Body of pancreas (tissue), 4 donors: ENCODE results near the gene FHOD1. TPM values are rescaled to one million over a fixed set of nuclear protein-coding genes. Genes with fewer than 3 reads are reported as not detected.

ENCODE experiments used
- ATAC-seq: fragments of 150-250 bp; one replicate; pipeline ENCODE4 v1.9.1; 2016
- DNase-seq, 4 donors: peaks; one replicate each; pipeline ENCODE4 v3.0.0-alpha.2; 2019
- H3K27ac ChIP-seq, 4 donors: fragments of 200-600 bp; sonication (generic); 1 replicate in 3 of 4; 2 replicates in 1 of 4; pipeline versions ENCODE4 v1.5.1 to v1.6.1; 2016 to 2019; ENCODE audit warnings: mild to moderate bottlenecking in 1 of 4, mixed read lengths in 1 of 4, moderate library complexity in 1 of 4
- H3K27me3 ChIP-seq, 2 donors: fragments of 200-600 bp; sonication (generic); one replicate each; pipeline ENCODE4 v1.6.0; 2016; ENCODE audit warnings: mild to moderate bottlenecking in 1 of 2
- H3K36me3 ChIP-seq, 2 donors: fragments of 200-600 bp; sonication (generic); replicated peaks in 1 of 2; 2 replicates each; pipeline ENCODE4 v1.5.1; 2016; ENCODE audit warnings: low read depth in 2 of 2; ENCODE audit not compliant: insufficient read depth in 1 of 2
- H3K4me1 ChIP-seq: fragments of 200-600 bp; sonication (generic); one replicate; pipeline ENCODE4 v1.6.0; 2016
- H3K4me3 ChIP-seq, 2 donors: fragments of 200-600 bp; sonication (generic); 1 replicate in 1 of 2; 2 replicates in 1 of 2; pipeline ENCODE4 v1.5.1; 2016 to 2019
- H3K9me3 ChIP-seq, 3 donors: fragments of 200-600 bp; sonication (generic); 1 replicate in 2 of 3; 2 replicates in 1 of 3; pipeline ENCODE4 v1.5.1; 2016
- POLR2A ChIP-seq, 3 donors: fragments of 450-650 bp; IDR thresholded peaks; one replicate each; pipeline ENCODE4 v1.6.1; 2016; ENCODE audit warnings: antibody characterized with exemption in 3 of 3, mild to moderate bottlenecking in 2 of 3
- WGBS, 2 donors: methylation state at CpG; one replicate each; pipeline ENCODE4 v1.1.5; 2017; 5-methylcytosine and 5-hydroxymethylcytosine counted together
- intact Hi-C: fragments of 100-400 bp; cut with DNase I; formaldehyde crosslinking; loops from one replicate; pipeline ENCODE4 v1.15.1; 2023
- total RNA-seq, 2 donors: library from RNA; depleted of rRNA; stranded (reverse); fragments of >200 nt; gene quantifications; one replicate each; pipeline ENCODE4 v1.1.0, GENCODE V29; 2016
- TF ChIP-seq, protein P1 (sequence below), 7 experiments: fragments of 450-650 bp in 4 of 7; fragments of 200-600 bp in 3 of 7; sonication (generic) in 3 of 7; IDR thresholded peaks; one replicate each; pipeline ENCODE4 v1.5.1; 2016 to 2019; ENCODE audit warnings: antibody characterized with exemption in 7 of 7

The FHOD1 gene
- total RNA-seq, 2 donors from 2014 or later, result 12.2 to 26.4 TPM

DNA sequence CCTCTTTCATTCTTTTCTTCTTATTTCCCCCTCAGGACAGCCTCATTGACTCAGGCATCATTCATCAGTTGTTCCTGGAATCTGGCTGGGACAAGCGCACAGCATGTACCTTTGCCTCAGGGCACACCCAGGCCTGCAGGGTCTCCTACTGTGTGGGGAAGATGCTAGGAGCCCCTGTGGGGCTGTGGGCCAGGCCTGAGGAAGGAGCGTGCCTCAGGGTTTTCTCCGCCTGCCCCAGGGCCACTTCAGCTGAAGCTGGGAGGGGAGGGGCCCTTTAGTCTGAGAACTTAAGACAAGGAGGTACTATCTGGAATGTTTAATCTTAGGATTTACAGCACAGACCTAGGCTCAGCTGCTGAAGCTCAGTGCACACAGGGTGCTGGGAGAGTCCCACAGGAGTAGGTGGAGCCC lies 40.4 kb downstream of the FHOD1 start:
- H3K27me3 ChIP-seq, result no peaks in the 10 kb centered on the region
- intact Hi-C loops, result no loop called here
- TF ChIP-seq POLR2A (IDR thresholded peaks at IDR 0.05), result no peak
- TF ChIP-seq, protein P1, sequence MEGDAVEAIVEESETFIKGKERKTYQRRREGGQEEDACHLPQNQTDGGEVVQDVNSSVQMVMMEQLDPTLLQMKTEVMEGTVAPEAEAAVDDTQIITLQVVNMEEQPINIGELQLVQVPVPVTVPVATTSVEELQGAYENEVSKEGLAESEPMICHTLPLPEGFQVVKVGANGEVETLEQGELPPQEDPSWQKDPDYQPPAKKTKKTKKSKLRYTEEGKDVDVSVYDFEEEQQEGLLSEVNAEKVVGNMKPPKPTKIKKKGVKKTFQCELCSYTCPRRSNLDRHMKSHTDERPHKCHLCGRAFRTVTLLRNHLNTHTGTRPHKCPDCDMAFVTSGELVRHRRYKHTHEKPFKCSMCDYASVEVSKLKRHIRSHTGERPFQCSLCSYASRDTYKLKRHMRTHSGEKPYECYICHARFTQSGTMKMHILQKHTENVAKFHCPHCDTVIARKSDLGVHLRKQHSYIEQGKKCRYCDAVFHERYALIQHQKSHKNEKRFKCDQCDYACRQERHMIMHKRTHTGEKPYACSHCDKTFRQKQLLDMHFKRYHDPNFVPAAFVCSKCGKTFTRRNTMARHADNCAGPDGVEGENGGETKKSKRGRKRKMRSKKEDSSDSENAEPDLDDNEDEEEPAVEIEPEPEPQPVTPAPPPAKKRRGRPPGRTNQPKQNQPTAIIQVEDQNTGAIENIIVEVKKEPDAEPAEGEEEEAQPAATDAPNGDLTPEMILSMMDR (IDR thresholded peaks at IDR 0.05), result no peak
- no peaks in the 10 kb centered on the region for H3K9me3 ChIP-seq
- no peak for DNase-seq
- H3K36me3 ChIP-seq, result peaks cover 16 to 21% of the 10 kb centered on the region in 2 donors
- 95 to 100% methylated on average over 1 to 3 of the region's 3 CpGs for WGBS, 2 donors
- no peak overlapping the region for H3K4me3 ChIP-seq
- H3K27ac ChIP-seq, result no peak overlapping the region
- no peak for ATAC-seq
- H3K4me1 ChIP-seq, result no peaks in the 10 kb centered on the region

DNA sequence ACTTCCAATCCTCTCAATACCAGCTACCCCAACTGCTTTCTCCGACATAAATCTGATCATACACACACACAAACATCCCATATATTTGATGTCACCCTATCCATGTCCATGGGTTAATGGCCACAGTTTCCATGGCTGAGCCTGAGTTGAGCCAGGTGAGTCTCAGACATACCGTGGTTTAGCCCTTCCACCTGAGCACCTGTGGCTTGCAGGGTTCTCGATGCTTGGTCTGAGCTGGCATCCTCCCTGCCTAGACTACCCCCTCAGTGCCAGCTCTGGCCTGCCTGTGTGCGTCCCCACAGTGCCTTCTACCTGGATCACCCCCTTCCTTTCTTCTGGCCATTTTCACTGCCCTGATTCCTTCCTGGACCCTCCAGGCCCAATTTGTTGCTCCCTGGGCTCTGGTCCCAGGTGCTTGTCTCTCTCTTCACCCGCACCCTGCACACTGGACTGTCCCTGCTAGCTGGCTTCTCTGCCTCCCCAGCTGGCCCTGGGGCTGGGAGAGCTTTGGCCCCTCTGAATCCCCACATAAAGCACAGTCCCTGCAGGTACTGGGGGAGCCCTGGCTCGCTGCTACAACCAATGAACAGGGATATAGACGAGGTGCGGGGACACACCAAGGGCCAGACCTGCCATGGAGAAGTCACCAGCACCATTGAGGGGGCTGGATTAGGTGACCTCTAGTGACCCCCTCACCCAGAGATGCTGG lies 41.0 kb downstream of the FHOD1 start:
- Histone ChIP-seq H3K4me3 (no peak overlapping the region), H3K4me1 (no peaks in the 10 kb centered on the region), H3K36me3 (peaks cover 16 to 27% of the 10 kb centered on the region in 2 donors), H3K27ac (no peak overlapping the region), H3K27me3 (no peaks in the 10 kb centered on the region), H3K9me3 (no peaks in the 10 kb centered on the region)
- no peak for DNase-seq
- WGBS, 2 donors, result 88 to 91% methylated on average over 8 of the region's 8 CpGs
- TF ChIP-seq, protein P1 (IDR thresholded peaks at IDR 0.05), result no peak
- no peak for TF ChIP-seq POLR2A (IDR thresholded peaks at IDR 0.05)
- ATAC-seq, result no peak
- intact Hi-C loops, result no loop called here

DNA sequence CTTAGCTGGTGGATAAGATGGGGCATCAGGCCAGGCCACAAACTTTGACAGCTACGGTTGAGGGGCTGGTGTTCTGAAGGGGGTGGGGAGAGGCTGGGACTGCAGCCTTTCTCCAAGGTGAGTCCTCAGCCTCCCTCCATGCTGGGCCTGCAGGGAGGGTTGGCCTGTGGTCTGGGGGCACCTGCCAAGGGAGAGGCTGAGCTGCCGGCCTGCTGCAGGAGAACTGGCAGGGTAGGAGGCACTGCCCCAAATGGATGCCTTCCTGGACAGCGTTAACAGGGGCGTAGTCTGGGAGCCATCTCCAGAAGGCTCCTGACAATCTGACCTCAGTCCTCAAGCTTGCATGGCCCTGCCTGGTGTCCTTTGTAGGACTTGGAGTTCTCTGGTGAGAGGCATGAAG lies 43.2 kb downstream of the FHOD1 start:
- H3K4me3 ChIP-seq, result no peak overlapping the region
- DNase-seq (no peak), ATAC-seq (no peak)
- WGBS, 2 donors, result 89% methylated on average over 4 of the region's 4 CpGs; no CpG with 5 or more reads in 1 of the 2 donors
- H3K36me3 ChIP-seq, result peaks cover 16 to 29% of the 10 kb centered on the region in 2 donors
- intact Hi-C loops, result no loop called here
- peaks cover 14% of the 10 kb centered on the region for H3K4me1 ChIP-seq
- no peaks in the 10 kb centered on the region for H3K9me3 ChIP-seq
- no peak overlapping the region for H3K27ac ChIP-seq
- H3K27me3 ChIP-seq, result no peaks in the 10 kb centered on the region
- TF ChIP-seq POLR2A (IDR thresholded peaks at IDR 0.05), result no peak
- TF ChIP-seq, protein P1 (IDR thresholded peaks at IDR 0.05), result no peak

DNA sequence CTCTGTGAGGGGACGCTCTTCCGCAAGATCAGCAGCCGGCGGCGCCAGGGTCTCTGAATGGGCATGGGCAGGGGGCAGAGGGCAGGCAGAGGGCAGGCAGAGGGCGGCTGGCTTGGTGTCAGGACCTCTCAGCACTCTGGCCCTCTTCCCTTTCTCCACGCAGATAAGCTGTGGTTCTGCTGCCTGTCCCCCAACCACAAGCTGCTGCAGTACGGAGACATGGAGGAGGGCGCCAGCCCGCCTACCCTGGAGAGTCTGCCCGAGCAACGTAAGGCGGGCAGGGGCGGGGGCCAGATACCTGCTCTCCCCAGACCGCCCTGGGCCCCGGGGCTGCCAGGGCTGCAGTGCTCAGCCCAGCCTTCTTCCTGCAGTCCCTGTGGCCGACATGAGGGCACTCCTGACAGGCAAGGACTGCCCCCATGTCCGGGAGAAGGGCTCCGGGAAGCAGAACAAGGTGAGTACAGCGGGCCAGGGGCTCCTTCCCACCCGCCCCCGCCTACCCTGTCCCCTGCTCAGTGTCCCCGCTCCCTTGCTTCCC lies 44.3 kb downstream of the FHOD1 start:
- Histone ChIP-seq H3K36me3 (peaks cover 16 to 29% of the 10 kb centered on the region in 2 donors), H3K4me3 (no peak overlapping the region), H3K27ac (no peak overlapping the region), H3K4me1 (peaks cover 24% of the 10 kb centered on the region), H3K9me3 (no peaks in the 10 kb centered on the region), H3K27me3 (no peaks in the 10 kb centered on the region)
- intact Hi-C loops, result no loop called here
- ATAC-seq (no peak), DNase-seq (no peak)
- no peak for TF ChIP-seq POLR2A (IDR thresholded peaks at IDR 0.05)
- TF ChIP-seq, protein P1 (IDR thresholded peaks at IDR 0.05), result no peak
- 89 to 97% methylated on average over 5 to 22 of the region's 23 CpGs for WGBS, 2 donors

DNA sequence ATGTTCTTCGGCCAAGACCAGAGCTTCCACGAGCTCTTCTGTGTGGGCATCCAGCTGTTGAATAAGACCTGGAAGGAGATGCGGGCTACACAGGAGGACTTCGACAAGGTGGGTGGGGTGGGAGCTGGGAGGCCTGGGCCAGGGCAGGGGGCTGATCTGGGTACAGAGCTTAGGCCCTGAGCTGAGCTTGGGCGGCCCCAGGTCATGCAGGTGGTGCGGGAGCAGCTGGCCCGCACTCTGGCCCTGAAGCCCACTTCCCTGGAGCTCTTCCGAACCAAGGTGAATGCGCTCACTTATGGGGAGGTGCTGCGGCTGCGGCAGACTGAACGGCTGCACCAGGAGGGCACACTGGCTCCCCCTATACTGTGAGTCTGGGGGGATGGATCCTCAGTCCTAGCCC lies 44.9 kb downstream of the FHOD1 start:
- Histone ChIP-seq H3K27me3 (no peaks in the 10 kb centered on the region), H3K4me1 (peaks cover 28% of the 10 kb centered on the region), H3K36me3 (peaks cover 16 to 32% of the 10 kb centered on the region in 2 donors), H3K27ac (no peak overlapping the region), H3K9me3 (no peaks in the 10 kb centered on the region), H3K4me3 (no peak overlapping the region)
- TF ChIP-seq POLR2A (IDR thresholded peaks at IDR 0.05), result no peak
- TF ChIP-seq, protein P1 (IDR thresholded peaks at IDR 0.05), result no peak
- no peak for ATAC-seq
- intact Hi-C loops, result no loop called here
- DNase-seq, result no peak
- 90 to 95% methylated on average over 7 to 12 of the region's 12 CpGs for WGBS, 2 donors
